GM21360 (cell line): ENCODE results near the gene EVA1A.

Source experiments
- ATAC-seq: cut with Tn5 transposase; IDR thresholded peaks from one replicate; pipeline ENCODE4 v1.9.1; 2021; ENCODE audit warnings: mild to moderate bottlenecking, moderate library complexity; ENCODE audit not compliant: unreplicated experiment

Gene EVA1A

GRCh38 chr2:75521225-75521872 lies 39.4 kb downstream of the EVA1A start:
- ATAC-seq: no peak

- ATAC-seq: no peak
These were observed 40.9 kb downstream of the EVA1A start for GRCh38 chr2:75519843-75520242.

- ATAC-seq: no peak
These were observed 41.9 kb downstream of the EVA1A start for GRCh38 chr2:75518638-75519465.

GRCh38 chr2:75517547-75518230 lies 43.0 kb downstream of the EVA1A start:
- ATAC-seq: no peak

- ATAC-seq: no peak
These were observed 44.1 kb downstream of the EVA1A start for GRCh38 chr2:75516378-75517360.

GRCh38 chr2:75515584-75516368 lies 45.0 kb downstream of the EVA1A start:
- no peak for ATAC-seq

GRCh38 chr2:75513616-75514170 lies 47.0 kb downstream of the EVA1A start:
- ATAC-seq: no peak

- ATAC-seq: no peak
These were observed 48.1 kb downstream of the EVA1A start for GRCh38 chr2:75512455-75513212.

GRCh38 chr2:75506101-75506697 lies 54.5 kb downstream of the EVA1A start:
- ATAC-seq: no peak

- no peak for ATAC-seq
These were observed 55.7 kb downstream of the EVA1A start for GRCh38 chr2:75505012-75505411.

GRCh38 chr2:75503048-75503607 lies 57.6 kb downstream of the EVA1A start:
- ATAC-seq: no peak

- ATAC-seq: no peak
These were observed 60.1 kb downstream of the EVA1A start for GRCh38 chr2:75500633-75501032.

GRCh38 chr2:75499534-75499933 lies 61.2 kb downstream of the EVA1A start:
- no peak for ATAC-seq

- ATAC-seq: no peak
These were observed 61.8 kb downstream of the EVA1A start for GRCh38 chr2:75498907-75499306.

- ATAC-seq: no peak
These were observed 63.5 kb downstream of the EVA1A start for GRCh38 chr2:75497256-75497655.

GRCh38 chr2:75495862-75496261 lies 64.9 kb downstream of the EVA1A start:
- ATAC-seq: no peak

GRCh38 chr2:75494137-75494769 lies 66.5 kb downstream of the EVA1A start:
- no peak for ATAC-seq

- ATAC-seq: no peak
These were observed 67.5 kb downstream of the EVA1A start for GRCh38 chr2:75493230-75493629.
